Measurements from ENCODE around the gene DPYSL4.
A peak's percentile ranks its signal among the peaks of the same experiment; 100 is the strongest.

The DPYSL4 gene

DNA sequence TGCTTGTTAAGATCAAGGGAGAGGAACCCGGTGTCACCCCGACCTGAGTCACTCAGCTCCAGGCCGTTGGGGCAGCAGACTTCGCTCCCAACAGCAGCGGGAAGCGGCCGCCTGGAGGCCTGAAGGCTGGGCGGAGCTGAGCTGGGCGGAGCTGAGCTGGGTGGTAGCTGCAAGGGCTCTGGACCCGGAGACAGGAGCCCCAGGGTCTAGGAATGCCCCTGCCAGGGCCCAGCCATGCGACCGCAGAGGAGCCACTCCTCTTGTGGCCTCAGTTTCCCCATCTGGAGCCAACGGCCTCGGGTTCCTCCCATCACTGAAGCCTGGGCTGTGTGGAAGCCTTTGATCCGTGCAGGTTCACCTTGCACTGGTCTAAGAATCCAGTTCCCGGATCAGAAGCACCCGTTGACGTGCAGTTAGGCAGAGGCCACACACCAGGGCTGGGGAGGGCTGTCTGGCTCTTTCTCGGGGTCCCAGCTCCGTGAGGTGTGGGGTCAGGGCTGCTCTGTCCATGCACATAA is 21.9 kb upstream of the DPYSL4 start:
- no peak for DNase-seq

DNA sequence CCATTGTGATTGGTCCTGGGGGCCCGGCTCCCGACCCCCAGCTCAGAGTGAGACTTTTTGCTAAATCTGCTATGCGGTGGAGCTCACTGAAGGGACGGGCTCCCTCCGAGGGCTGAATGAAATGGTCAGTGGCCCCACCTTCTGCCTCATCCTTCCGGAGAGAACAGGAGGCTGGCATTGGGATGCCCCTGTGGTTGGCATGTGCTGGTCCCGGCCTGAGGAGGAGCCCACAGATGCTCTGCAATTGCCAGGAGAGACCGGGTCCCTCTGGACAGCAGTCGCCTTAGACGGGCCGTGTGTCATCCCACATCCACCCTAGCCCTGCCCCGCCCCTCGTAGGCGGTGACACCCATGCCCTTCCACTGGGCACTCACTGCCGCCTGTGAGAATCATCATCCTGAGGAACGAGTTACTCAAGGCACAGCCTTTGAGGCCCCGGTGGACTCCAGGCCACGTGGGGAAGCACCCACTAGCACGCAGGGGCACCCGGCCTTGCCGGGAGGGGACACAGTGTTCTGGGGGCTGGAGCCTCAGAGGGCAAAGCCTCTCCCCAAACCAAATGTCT is 21.2 kb upstream of the DPYSL4 start:
- DNase-seq: no peak

- no peak for DNase-seq
Measured at GRCh38 chr10:132166216-132166950, 20.4 kb upstream of the DPYSL4 start.

GRCh38 chr10:132167041-132167674 is 19.6 kb upstream of the DPYSL4 start:
- DNase-seq: no peak

- DNase-seq: no peak
Measured at GRCh38 chr10:132167976-132168375, 18.8 kb upstream of the DPYSL4 start.

DNA sequence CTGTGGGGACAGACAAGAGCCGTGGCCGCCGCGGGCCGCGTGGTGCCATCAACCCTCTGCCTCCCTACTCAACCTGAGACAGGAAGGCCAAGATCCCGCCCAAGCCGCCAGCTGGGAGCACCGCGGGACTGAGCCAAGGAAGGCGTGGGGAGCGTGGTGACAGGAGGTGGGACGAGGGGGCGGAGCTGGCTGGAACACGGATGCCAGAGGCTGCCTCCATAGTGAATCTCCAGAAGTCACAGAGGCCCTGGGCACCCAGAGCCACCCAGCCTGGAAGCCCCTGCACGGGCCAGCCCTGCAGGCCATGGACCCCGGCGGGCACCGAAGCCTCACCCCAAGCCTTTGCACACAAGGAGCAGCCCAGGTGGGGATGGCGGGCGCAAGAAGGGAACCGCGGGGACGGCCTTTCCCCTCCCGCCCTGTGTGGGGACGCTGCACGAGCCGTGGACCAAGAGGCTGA is 18.1 kb upstream of the DPYSL4 start:
- DNase-seq: no peak

GRCh38 chr10:132169031-132169765 is 17.6 kb upstream of the DPYSL4 start:
- DNase-seq: no peak

DNA sequence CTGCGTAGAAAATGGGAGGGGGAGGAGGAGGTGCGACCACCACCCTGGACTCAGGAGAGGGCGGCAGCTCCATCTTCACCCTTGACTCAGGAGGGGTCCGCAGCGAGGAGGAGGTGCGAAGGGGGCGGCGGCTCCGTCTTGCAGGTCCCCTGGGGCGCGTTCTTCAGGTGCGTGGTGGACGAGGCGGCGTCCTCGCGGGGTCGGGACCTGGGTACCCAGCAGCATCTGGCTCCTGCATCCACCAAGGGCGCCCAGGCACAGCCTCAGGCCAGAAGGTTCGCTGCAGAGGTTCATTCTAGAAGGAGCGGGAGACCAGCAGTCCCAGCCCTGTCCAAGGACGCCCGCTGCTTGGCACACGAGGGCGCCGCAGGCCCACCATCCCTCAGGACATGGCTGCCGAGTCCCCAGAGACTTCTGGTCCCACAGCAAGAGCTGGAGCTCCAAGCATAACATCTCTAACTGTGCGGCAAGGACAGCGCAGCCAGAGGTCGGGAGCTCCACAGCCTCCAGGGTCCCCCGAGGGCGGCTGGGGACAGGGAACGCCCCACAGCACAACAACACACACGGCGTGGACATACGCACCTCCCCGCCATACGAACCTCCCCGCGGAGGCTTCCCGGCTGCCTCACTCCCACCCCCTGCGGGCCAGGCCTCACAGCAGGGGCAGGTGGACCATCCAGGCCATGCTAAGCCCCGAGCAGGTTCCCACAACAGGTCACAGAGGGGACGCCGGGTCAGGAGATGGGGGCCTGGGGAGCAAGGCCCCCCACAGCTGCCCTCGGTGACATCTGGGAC is 16.8 kb upstream of the DPYSL4 start:
- no peak for DNase-seq

DNA sequence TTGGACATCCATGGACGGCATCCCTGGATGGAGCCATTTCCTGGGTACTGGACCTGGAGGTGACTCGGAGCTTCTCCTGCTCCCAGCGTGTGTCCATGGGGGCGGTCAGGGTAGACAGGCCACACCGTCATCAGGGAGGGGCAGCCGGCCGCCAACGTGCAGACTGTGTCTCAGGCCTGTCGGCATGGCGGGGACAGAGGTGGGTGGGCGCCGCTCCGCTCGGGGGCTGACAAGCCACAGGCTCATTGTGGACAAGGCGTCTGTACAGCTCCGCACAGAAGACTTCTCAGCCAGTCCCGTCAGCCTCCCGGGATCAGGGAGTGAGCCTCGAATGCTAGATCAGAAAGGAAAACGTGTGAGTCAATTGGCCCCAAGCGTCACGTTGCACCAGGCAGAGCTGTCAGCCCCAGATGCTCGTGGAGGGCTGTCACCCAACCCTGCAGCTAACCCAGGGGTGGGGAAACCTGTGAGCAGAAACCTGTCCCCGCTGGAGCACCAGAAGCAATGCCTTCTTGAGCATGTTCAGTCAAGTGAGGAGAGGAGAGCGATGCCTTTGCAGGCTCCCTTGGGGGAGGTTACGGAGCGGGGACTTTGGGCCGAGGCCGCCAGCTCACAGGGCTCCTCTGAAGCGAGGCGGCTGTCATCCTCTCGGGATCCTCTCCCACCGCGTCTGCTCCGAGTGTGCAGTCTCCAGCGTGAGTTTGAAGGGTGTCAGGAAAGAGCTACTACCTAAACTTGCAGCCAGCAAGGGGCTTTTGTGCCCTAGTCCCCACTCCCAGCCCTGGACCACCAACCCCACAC is 16.0 kb upstream of the DPYSL4 start:
- DNase-seq: no peak

DNA sequence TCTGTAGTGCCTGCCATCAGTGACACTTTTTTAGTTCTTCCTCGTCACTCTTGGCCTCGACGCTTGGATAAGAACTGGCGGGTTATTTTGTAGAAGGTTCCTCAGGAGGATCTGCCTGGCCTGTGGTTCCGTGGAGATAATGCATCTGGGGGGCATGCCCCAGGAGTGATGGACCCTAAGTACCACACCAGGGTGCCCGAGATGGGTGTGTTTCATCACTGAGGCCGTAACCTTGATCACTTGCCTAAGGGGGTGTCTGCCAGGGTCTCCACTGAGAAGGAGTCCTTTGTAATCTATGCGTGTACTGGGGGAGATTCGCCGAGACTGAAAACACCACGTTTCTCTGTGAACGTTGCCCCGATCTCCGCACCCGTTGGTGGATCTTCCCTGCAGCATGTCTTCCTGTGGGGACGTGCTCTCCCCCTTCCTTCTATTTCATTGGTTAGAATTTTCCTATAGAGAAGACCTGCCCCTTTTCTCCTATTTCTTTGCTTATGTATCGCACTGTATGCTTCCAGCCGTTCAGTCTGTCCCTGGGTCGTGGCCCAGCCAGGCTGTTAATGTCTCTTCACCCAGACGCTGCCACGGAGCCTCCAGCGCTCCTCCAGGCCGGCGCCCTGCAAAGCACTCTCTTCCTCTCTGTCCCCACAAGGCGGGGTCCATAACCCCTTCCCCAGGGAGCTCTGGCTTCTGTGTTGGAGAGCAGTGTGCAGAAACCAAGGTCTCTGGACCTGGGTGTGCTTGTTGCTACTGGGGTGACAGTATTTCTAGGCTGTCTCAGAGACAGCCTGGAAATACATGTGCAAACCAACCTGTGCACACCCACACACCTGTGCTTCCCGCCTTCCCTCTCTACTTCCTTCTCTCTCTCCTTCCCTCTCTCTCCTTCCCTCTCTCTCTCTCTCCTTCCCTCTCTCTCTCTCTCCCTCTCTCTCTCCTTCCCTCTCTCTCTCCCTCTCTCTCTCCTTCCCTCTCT is 14.4 kb upstream of the DPYSL4 start:
- DNase-seq: no peak

DNA sequence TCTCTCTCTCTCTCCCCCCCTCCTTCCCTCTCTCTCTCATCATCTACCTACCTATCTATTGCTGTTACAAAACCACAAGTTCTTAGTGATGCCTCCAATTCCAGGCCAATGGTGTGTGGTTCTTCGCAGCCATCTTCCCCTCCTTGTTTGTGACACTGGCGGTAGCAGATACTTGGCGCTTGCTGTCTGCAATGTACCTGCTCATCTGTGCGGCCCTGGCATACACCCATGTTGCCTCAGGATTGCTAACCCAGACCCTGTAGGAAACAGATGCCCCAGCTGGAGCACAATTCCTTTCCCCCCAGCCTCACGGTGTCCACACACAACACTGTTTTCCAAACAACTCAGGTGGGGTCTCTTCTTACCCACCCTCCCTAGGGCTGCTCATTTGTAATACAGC is 13.6 kb upstream of the DPYSL4 start:
- DNase-seq: no peak

- DNase-seq: no peak
Measured at GRCh38 chr10:132174237-132174636, 12.5 kb upstream of the DPYSL4 start.

- no peak for DNase-seq
Measured at GRCh38 chr10:132175408-132175807, 11.3 kb upstream of the DPYSL4 start.

DNA sequence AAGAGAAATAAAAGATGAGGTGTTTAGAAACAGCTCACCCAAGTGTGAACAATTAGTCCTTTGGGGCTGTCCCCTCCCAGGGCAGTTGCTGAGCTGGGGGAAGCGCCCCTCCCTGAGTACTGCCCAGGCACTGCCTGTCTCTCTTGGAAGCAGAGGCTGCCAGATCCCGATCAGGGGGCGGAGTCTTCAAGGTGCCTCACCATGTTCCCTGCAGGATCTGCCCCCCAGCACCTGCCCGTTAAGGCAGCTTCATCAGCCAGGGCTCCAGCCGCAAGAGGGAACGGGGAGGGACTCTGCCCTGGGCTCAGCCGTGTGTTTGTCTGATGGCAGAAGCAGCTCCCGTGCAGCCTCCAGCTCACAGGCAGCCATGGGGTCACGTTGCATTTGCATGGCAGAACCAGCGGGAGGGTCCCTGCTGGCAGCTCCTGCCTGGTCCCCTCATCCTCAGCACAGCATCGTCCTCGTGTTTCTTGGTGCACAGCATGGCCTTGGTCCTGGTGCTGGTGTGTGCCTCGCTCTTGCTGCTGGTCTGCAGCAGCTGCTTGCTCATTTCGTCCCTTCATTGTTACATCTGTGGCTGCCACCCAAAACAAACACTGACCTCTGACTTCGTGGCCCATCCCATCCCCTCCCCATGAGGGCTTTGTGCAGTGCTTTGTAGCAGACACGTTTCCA is 10.7 kb upstream of the DPYSL4 start:
- peak; percentile 32 for DNase-seq

GRCh38 chr10:132176623-132177500 is 9.9 kb upstream of the DPYSL4 start:
- DNase-seq: no peak

DNA sequence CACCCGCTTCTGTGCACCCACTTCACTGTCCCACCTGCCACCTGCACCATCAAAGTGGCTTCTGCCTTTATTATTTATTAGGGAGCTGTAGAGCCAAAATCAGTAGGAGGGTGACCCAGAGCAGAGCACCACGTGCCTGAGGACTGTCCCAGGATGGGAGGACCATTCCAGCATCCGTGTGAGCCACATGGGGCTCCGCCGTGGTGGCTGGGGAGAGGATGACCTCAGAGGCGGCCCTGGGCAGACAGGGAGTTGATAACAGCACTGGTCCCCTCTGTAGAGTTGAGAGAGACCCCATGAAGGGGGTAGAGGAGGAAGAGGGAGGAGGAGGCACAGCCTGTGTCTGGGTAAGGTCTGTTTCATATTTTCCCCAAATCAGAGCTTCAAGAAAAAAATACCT is 8.7 kb upstream of the DPYSL4 start:
- DNase-seq: no peak

DNA sequence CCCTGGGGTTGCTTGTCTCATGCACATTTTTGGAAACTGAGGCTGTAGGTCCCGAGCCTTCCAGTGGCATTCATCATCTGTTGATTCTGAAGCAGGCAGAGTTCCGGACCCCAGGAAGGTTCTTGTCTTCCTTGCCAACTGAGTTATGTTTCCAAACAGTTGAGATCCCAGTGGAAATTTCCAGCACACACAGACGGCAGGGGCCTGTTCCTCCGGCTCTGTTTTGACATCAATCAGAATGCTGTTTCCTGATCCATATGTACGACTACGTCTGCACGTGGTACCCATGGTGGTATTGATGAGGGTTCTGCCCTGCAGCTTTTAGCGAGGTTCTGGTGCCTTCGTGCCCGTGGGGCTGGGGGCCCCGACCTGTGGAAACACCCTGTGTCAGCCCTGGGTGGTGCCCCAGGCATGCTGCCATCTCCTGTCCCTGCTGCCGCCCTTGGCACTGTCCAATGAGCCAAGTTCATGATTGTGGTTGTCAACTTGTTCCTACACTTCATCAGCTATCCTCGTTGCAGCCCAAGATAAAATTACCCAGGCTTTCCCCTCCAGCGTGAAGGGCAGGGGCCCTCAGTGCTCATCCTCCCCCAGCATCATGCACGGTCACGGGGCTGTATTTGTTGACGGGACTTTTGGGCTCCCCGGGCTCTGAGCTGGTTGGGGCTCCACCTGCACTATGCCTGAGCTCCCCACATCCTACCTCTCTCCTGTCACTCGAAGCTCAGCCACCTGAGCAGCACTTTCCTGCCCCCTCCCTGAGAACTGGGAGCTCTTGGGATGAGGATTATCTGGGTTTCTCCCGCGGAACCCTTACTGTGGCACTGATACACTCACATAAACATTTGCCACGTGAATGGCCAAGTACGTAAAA is 7.8 kb upstream of the DPYSL4 start:
- DNase-seq: no peak
